H9 (cell line): Measurements from ENCODE around the gene ENPP6. TPM values are rescaled to one million over a fixed set of nuclear protein-coding genes. Genes with fewer than 3 reads are reported as not detected.

Experiments
- DNase-seq: peaks from one replicate; pipeline ENCODE4 v3.0.0-alpha.2; 2017
- H2AFZ ChIP-seq: one replicate; pipeline ENCODE4 v1.6.1; 2013; ENCODE audit warnings: mild to moderate bottlenecking, low read length, control low read depth, moderate library complexity
- H2AK5ac ChIP-seq: 2 replicates; pipeline ENCODE4 v1.6.1; 2013; ENCODE audit warnings: low read length, control low read depth, mixed read lengths; ENCODE audit not compliant: insufficient read length
- H2BK120ac ChIP-seq: one replicate; pipeline ENCODE4 v1.6.1; 2013; ENCODE audit warnings: low read depth, mild to moderate bottlenecking, low read length, control low read depth, inconsistent platforms; ENCODE audit not compliant: poor library complexity, severe bottlenecking
- H2BK12ac ChIP-seq: 2 replicates; pipeline ENCODE4 v1.6.1; 2013; ENCODE audit warnings: low read length, control low read depth, mixed read lengths, low read depth; ENCODE audit not compliant: insufficient read length
- H2BK15ac ChIP-seq: 2 replicates; pipeline ENCODE4 v1.6.1; 2013; ENCODE audit warnings: low read depth, low read length, control low read depth
- H2BK20ac ChIP-seq: one replicate; pipeline ENCODE4 v1.6.1; 2013; ENCODE audit warnings: low read depth, mild to moderate bottlenecking, low read length, control low read depth, inconsistent platforms; ENCODE audit not compliant: poor library complexity, severe bottlenecking
- H2BK5ac ChIP-seq: 2 replicates; pipeline ENCODE4 v1.6.1; 2013; ENCODE audit warnings: low read length, control low read depth, mixed read lengths; ENCODE audit not compliant: insufficient read length
- H3K14ac ChIP-seq: 2 replicates; pipeline ENCODE4 v1.6.1; 2013; ENCODE audit warnings: low read length, control low read depth; ENCODE audit not compliant: insufficient read depth
- H3K18ac ChIP-seq: 2 replicates; pipeline ENCODE4 v1.6.1; 2013; ENCODE audit warnings: low read depth, mild to moderate bottlenecking, mixed read lengths, low read length, control low read depth; ENCODE audit not compliant: insufficient read length
- H3K23ac ChIP-seq: 2 replicates; pipeline ENCODE4 v1.6.1; 2013; ENCODE audit warnings: low read length, control low read depth, mixed read lengths, low read depth; ENCODE audit not compliant: insufficient read length
- H3K23me2 ChIP-seq: 2 replicates; pipeline ENCODE4 v1.6.1; 2013; ENCODE audit warnings: low read depth, mild to moderate bottlenecking, mixed read lengths, low read length, control low read depth; ENCODE audit not compliant: insufficient read length, poor library complexity, severe bottlenecking
- H3K27ac ChIP-seq: 2 replicates; pipeline ENCODE4 v1.5.1; 2013; ENCODE audit warnings: low read length, control low read depth, mixed read lengths, low read depth; ENCODE audit not compliant: insufficient read length
- H3K27me3 ChIP-seq: 2 replicates; pipeline ENCODE4 v1.6.1; 2013; ENCODE audit warnings: low read length, control low read depth, inconsistent platforms; ENCODE audit not compliant: insufficient read depth
- H3K4ac ChIP-seq: 2 replicates; pipeline ENCODE4 v1.6.1; 2013; ENCODE audit warnings: low read depth, mild to moderate bottlenecking, control low read depth, inconsistent platforms, low read length, moderate library complexity
- H3K4me1 ChIP-seq: 2 replicates; pipeline ENCODE4 v1.6.1; 2013; ENCODE audit warnings: low read length, control low read depth, inconsistent platforms; ENCODE audit not compliant: insufficient read depth
- H3K4me2 ChIP-seq: 2 replicates; pipeline ENCODE4 v1.6.1; 2013; ENCODE audit warnings: low read length, control low read depth, mixed read lengths; ENCODE audit not compliant: insufficient read length, insufficient read depth
- H3K56ac ChIP-seq: 2 replicates; pipeline ENCODE4 v1.6.1; 2013; ENCODE audit warnings: low read depth, mild to moderate bottlenecking, mixed read lengths, low read length, control low read depth; ENCODE audit not compliant: insufficient read length
- H3K79me1 ChIP-seq: 2 replicates; pipeline ENCODE4 v1.6.1; 2013; ENCODE audit warnings: low read depth, mild to moderate bottlenecking, moderate library complexity, low read length, control low read depth, inconsistent platforms; ENCODE audit not compliant: insufficient read depth, poor library complexity, severe bottlenecking
- H3K79me2 ChIP-seq: 2 replicates; pipeline ENCODE4 v1.6.1; 2013; ENCODE audit warnings: low read length, control low read depth, inconsistent platforms; ENCODE audit not compliant: insufficient read depth
- H3K9ac ChIP-seq: 2 replicates; pipeline ENCODE4 v1.6.1; 2013; ENCODE audit warnings: low read length, control low read depth, mixed read lengths; ENCODE audit not compliant: insufficient read length; ENCODE audit errors: extremely low read depth
- H3K9me3 ChIP-seq: one replicate; pipeline ENCODE4 v1.6.1; 2013; ENCODE audit warnings: low read depth, low read length, inconsistent platforms; ENCODE audit not compliant: control insufficient read depth
- H3T11ph ChIP-seq: one replicate; pipeline ENCODE4 v1.6.1; 2013; ENCODE audit warnings: mild to moderate bottlenecking, low read length, control low read depth, inconsistent platforms
- H4K20me1 ChIP-seq: one replicate; pipeline ENCODE4 v1.6.1; 2013; ENCODE audit not compliant: control insufficient read depth, insufficient read length, insufficient read depth
- H4K5ac ChIP-seq: 2 replicates; pipeline ENCODE4 v1.6.1; 2013; ENCODE audit warnings: low read depth, mild to moderate bottlenecking, mixed read lengths, low read length, control low read depth; ENCODE audit not compliant: insufficient read length
- H4K8ac ChIP-seq: replicated peaks from 2 replicates; pipeline ENCODE4 v1.6.1; 2013; ENCODE audit warnings: low read length, control low read depth, mixed read lengths, low read depth; ENCODE audit not compliant: insufficient read length
- H4K91ac ChIP-seq: 2 replicates; pipeline ENCODE4 v1.6.1; 2013; ENCODE audit warnings: low read depth, mild to moderate bottlenecking, moderate library complexity, mixed read lengths, low read length, control low read depth; ENCODE audit not compliant: insufficient read length
- H3K27ac Mint-ChIP-seq, 3 experiments: 2 replicates in 2 of 3; 3 replicates in 1 of 3; pipeline ENCODE4 v1.8.0; 2020 to 2021; ENCODE audit warnings: mixed read lengths in 3 of 3, mild to moderate bottlenecking in 1 of 3, moderate library complexity in 1 of 3
- H3K27me3 Mint-ChIP-seq: 2 replicates; pipeline ENCODE4 v1.8.0; 2021; ENCODE audit warnings: low read depth, mild to moderate bottlenecking, moderate library complexity, mixed read lengths
- H3K36me3 Mint-ChIP-seq, 3 experiments: 2 replicates in 2 of 3; 3 replicates in 1 of 3; pipeline ENCODE4 v1.8.0; 2020 to 2021; ENCODE audit warnings: low read depth in 3 of 3, mixed read lengths in 3 of 3; ENCODE audit not compliant: insufficient read depth in 1 of 3
- H3K4me1 Mint-ChIP-seq, 2 experiments: 2 replicates each; pipeline ENCODE4 v1.8.0; 2020; ENCODE audit warnings: mixed read lengths in 2 of 2
- H3K4me3 Mint-ChIP-seq, 2 experiments: 2 replicates in 1 of 2; 3 replicates in 1 of 2; pipeline ENCODE4 v1.8.0; 2020 to 2021; ENCODE audit warnings: mild to moderate bottlenecking in 2 of 2, mixed read lengths in 2 of 2, moderate library complexity in 1 of 2
- H3K9me3 Mint-ChIP-seq, 2 experiments: 2 replicates in 1 of 2; 3 replicates in 1 of 2; pipeline ENCODE4 v1.8.0; 2020; ENCODE audit warnings: mild to moderate bottlenecking in 2 of 2, mixed read lengths in 2 of 2, moderate library complexity in 1 of 2
- WGBS: extraction: QIAGEN DNeasy Blood & Tissue Kit; methylation state at CpG from one replicate; pipeline ENCODE4 v1.1.7; 2013; ENCODE audit warnings: missing lambda C conversion rate, low lambda C conversion rate, mixed read lengths; ENCODE audit not compliant: insufficient read length; ENCODE audit errors: extremely low coverage; 5-methylcytosine and 5-hydroxymethylcytosine counted together
- total RNA-seq: library from RNA; stranded (reverse); gene quantifications from 2 replicates; pipeline ENCODE4 v1.2.1, GENCODE V29; 2021
- TF ChIP-seq, protein P1 (sequence below): fragments of 200-600 bp; sonication (generic); conservative IDR thresholded peaks from 3 replicates; pipeline ENCODE4 v1.8.0; 2021; ENCODE audit warnings: antibody characterized with exemption, mild to moderate bottlenecking

The ENPP6 gene
- total RNA-seq, 1 experiment from 2014 or later: not detected

- no peak overlapping the region for H4K91ac ChIP-seq
- no peak overlapping the region for H3K9ac ChIP-seq
- Mint-ChIP-seq H3K27ac (no peak overlapping the region), H3K4me1 (peaks cover 0 to 5% of the 10 kb centered on the region in 2 experiments; a peak in 3 of 4 replicates), H3K9me3 (peaks cover 15 to 19% of the 10 kb centered on the region in 2 experiments), H3K36me3 (peaks cover 2 to 14% (median 4%) of the 10 kb centered on the region in 3 experiments; a peak in 6 of 7 replicates), H3K27me3 (peaks cover 3% of the 10 kb centered on the region), H3K4me3 (no peak overlapping the region)
- no peak overlapping the region for H2BK120ac ChIP-seq
- H3K27me3 ChIP-seq: no peaks in the 10 kb centered on the region
- no peak overlapping the region for H2BK20ac ChIP-seq
- no CpG with 5 or more reads among the region's 22 CpGs for WGBS
- H3K23ac ChIP-seq: no peak overlapping the region
- no peaks in the 10 kb centered on the region for H3K79me1 ChIP-seq
- no peaks in the 10 kb centered on the region for H3K4me1 ChIP-seq
- H3K14ac ChIP-seq: no peak overlapping the region
- no peaks in the 10 kb centered on the region for H3K79me2 ChIP-seq
- H2AK5ac ChIP-seq: no peak overlapping the region
- no peak for DNase-seq
- no peak overlapping the region for H4K5ac ChIP-seq
- H3T11ph ChIP-seq: no peak overlapping the region
- no peak overlapping the region for H2BK15ac ChIP-seq
- H3K4ac ChIP-seq: no peak overlapping the region
- no peak overlapping the region for H3K27ac ChIP-seq
- H2AFZ ChIP-seq: no peak overlapping the region
- H3K56ac ChIP-seq: no peak overlapping the region
- H4K8ac ChIP-seq: no peak overlapping the region
- H3K23me2 ChIP-seq: no peaks in the 10 kb centered on the region
- H2BK5ac ChIP-seq: no peak overlapping the region
- H3K18ac ChIP-seq: no peak overlapping the region
- TF ChIP-seq, protein P1, sequence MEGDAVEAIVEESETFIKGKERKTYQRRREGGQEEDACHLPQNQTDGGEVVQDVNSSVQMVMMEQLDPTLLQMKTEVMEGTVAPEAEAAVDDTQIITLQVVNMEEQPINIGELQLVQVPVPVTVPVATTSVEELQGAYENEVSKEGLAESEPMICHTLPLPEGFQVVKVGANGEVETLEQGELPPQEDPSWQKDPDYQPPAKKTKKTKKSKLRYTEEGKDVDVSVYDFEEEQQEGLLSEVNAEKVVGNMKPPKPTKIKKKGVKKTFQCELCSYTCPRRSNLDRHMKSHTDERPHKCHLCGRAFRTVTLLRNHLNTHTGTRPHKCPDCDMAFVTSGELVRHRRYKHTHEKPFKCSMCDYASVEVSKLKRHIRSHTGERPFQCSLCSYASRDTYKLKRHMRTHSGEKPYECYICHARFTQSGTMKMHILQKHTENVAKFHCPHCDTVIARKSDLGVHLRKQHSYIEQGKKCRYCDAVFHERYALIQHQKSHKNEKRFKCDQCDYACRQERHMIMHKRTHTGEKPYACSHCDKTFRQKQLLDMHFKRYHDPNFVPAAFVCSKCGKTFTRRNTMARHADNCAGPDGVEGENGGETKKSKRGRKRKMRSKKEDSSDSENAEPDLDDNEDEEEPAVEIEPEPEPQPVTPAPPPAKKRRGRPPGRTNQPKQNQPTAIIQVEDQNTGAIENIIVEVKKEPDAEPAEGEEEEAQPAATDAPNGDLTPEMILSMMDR: no peak
- peaks cover 10% of the 10 kb centered on the region for H3K9me3 ChIP-seq
- no peak overlapping the region for H3K4me2 ChIP-seq
- no peaks in the 10 kb centered on the region for H4K20me1 ChIP-seq
- no peak overlapping the region for H2BK12ac ChIP-seq
Measured at GRCh38 chr4:184255871-184256642, 38.4 kb upstream of the ENPP6 start.
